IMR-90 (cell line): Measurements from ENCODE around the gene CDX1. TPM values are rescaled to one million over a fixed set of nuclear protein-coding genes. Genes with fewer than 3 reads are reported as not detected.

Experiments
- ATAC-seq: fragments of 200-7000 bp; cut with Tn5 transposase; 2 replicates; pipeline ENCODE4 v1.9.1; 2020; ENCODE audit warnings: low read depth, mild to moderate bottlenecking, moderate library complexity
- BruUV-seq: library from RNA; stranded (reverse); fragments of 400-500 nt; replicated peaks from 2 replicates; lab custom pipeline; 2021; lab: Mats Ljungman, UMichigan
- CTCF ChIA-PET: fragments of 300-600 bp; formaldehyde crosslinking; extraction: SDS; loops from one replicate; lab custom pipeline; 2021; ENCODE audit warnings: antibody characterized with exemption; lab: Yijun Ruan, JAX
- POLR2A ChIA-PET: fragments of 300-600 bp; sonication (Branson Sonifier 250); formaldehyde crosslinking; loops from one replicate; lab custom pipeline; 2022; ENCODE audit warnings: antibody characterized with exemption; ENCODE audit not compliant: unreplicated experiment; lab: Charles Lee
- DNase-seq: peaks from one replicate; pipeline ENCODE4 v3.0.0; 2013
- H2AFZ ChIP-seq: replicated peaks from 2 replicates; pipeline ENCODE3; 2013; ENCODE audit warnings: low read length, mild to moderate bottlenecking; ENCODE audit not compliant: poor library complexity
- H2AK5ac ChIP-seq: 2 replicates; pipeline ENCODE4 v1.6.1; 2013; ENCODE audit warnings: low read depth, low read length, inconsistent platforms
- H2AK9ac ChIP-seq: replicated peaks from 2 replicates; pipeline ENCODE3; 2013; ENCODE audit warnings: mild to moderate bottlenecking, low read depth, low read length, moderate library complexity; ENCODE audit not compliant: poor library complexity
- H2BK120ac ChIP-seq: 2 replicates; pipeline ENCODE4 v1.6.1; 2013; ENCODE audit warnings: low read depth, low read length, inconsistent platforms
- H2BK15ac ChIP-seq: 3 replicates; pipeline ENCODE4 v1.6.1; 2013; ENCODE audit warnings: low read depth, low read length, inconsistent platforms
- H2BK20ac ChIP-seq: 2 replicates; pipeline ENCODE4 v1.6.1; 2013; ENCODE audit warnings: low read depth, mild to moderate bottlenecking, inconsistent platforms, low read length, moderate library complexity
- H2BK5ac ChIP-seq: 2 replicates; pipeline ENCODE4 v1.6.1; 2013; ENCODE audit warnings: mild to moderate bottlenecking, low read depth, low read length, inconsistent platforms; ENCODE audit not compliant: poor library complexity, severe bottlenecking
- H3K14ac ChIP-seq: replicated peaks from 2 replicates; pipeline ENCODE4 v1.6.1; 2013; ENCODE audit warnings: low read depth, low read length, inconsistent platforms
- H3K18ac ChIP-seq: 2 replicates; pipeline ENCODE4 v1.6.1; 2013; ENCODE audit warnings: low read depth, low read length, control low read depth
- H3K23ac ChIP-seq: 2 replicates; pipeline ENCODE4 v1.6.1; 2013; ENCODE audit warnings: low read depth, low read length, inconsistent platforms
- H3K27ac ChIP-seq: 2 replicates; pipeline ENCODE4 v1.5.1; 2013; ENCODE audit warnings: mild to moderate bottlenecking, control low read depth, low read length; ENCODE audit not compliant: insufficient read depth
- H3K27me3 ChIP-seq: 2 replicates; pipeline ENCODE4 v1.6.1; 2013; ENCODE audit warnings: low read length; ENCODE audit not compliant: control insufficient read depth, insufficient read depth
- H3K36me3 ChIP-seq: 2 replicates; pipeline ENCODE4 v1.6.1; 2013; ENCODE audit warnings: low read length, mixed read lengths; ENCODE audit not compliant: control insufficient read depth, insufficient read depth
- H3K4ac ChIP-seq: 2 replicates; pipeline ENCODE4 v1.6.1; 2013; ENCODE audit warnings: low read depth, low read length, inconsistent platforms
- H3K4me1 ChIP-seq: 2 replicates; pipeline ENCODE4 v1.6.1; 2013; ENCODE audit warnings: low read length, mixed read lengths; ENCODE audit not compliant: control insufficient read depth, insufficient read depth
- H3K4me2 ChIP-seq: 2 replicates; pipeline ENCODE4 v1.6.1; 2013; ENCODE audit warnings: low read depth, mild to moderate bottlenecking, control low read depth, low read length, moderate library complexity
- H3K4me3 ChIP-seq: 2 replicates; pipeline ENCODE4 v1.5.1; 2013; ENCODE audit warnings: low read depth, mild to moderate bottlenecking, control low read depth, low read length, moderate library complexity; ENCODE audit not compliant: insufficient read depth
- H3K56ac ChIP-seq: 2 replicates; pipeline ENCODE4 v1.6.1; 2013; ENCODE audit warnings: low read length, inconsistent platforms; ENCODE audit not compliant: insufficient read depth; ENCODE audit errors: extremely low read depth
- H3K79me1 ChIP-seq, 2 experiments: 2 replicates each; pipeline ENCODE4 v1.6.1; 2013; ENCODE audit warnings: low read length in 2 of 2, inconsistent platforms in 1 of 2, low read depth in 1 of 2
- H3K9ac ChIP-seq: 2 replicates; pipeline ENCODE4 v1.6.1; 2013; ENCODE audit warnings: low read depth, low read length, control low read depth
- H3K9me1 ChIP-seq: 2 replicates; pipeline ENCODE4 v1.6.1; 2013; ENCODE audit warnings: low read length, inconsistent platforms; ENCODE audit not compliant: insufficient read depth
- H3K9me3 ChIP-seq: 2 replicates; pipeline ENCODE4 v1.6.1; 2013; ENCODE audit warnings: low read length; ENCODE audit not compliant: control insufficient read depth, insufficient read depth
- H4K20me1 ChIP-seq: 2 replicates; pipeline ENCODE4 v1.6.1; 2013; ENCODE audit warnings: low read length, inconsistent platforms; ENCODE audit not compliant: insufficient read depth
- H4K5ac ChIP-seq: 2 replicates; pipeline ENCODE4 v1.6.1; 2013; ENCODE audit warnings: mild to moderate bottlenecking, low read depth, low read length, control low read depth
- H4K8ac ChIP-seq, 2 experiments: 2 replicates each; pipeline ENCODE4 v1.6.1; 2013; ENCODE audit warnings: low read depth in 2 of 2, low read length in 2 of 2, control low read depth in 1 of 2, inconsistent platforms in 1 of 2
- H4K91ac ChIP-seq: 2 replicates; pipeline ENCODE4 v1.6.1; 2013; ENCODE audit warnings: low read depth, low read length, inconsistent platforms; ENCODE audit not compliant: insufficient read depth
- CEBPB ChIP-seq: IDR thresholded peaks from 2 replicates; pipeline ENCODE4 v1.6.1; 2012; ENCODE audit warnings: low read depth, low read length, improper control_type of control experiment
- CHD1 ChIP-seq: IDR thresholded peaks from 2 replicates; pipeline ENCODE4 v1.6.1; 2012; ENCODE audit warnings: low read depth, low read length, improper control_type of control experiment
- MAFK ChIP-seq: IDR thresholded peaks from 2 replicates; pipeline ENCODE4 v1.6.1; 2012; ENCODE audit warnings: low read depth, low read length, improper control_type of control experiment
- MAZ ChIP-seq: IDR thresholded peaks from 2 replicates; pipeline ENCODE4 v1.6.1; 2012; ENCODE audit warnings: low read depth, mild to moderate bottlenecking, low read length, improper control_type of control experiment, moderate library complexity, borderline replicate concordance
- MXI1 ChIP-seq: IDR thresholded peaks from 2 replicates; pipeline ENCODE4 v1.6.1; 2012; ENCODE audit warnings: low read depth, mild to moderate bottlenecking, low read length, moderate library complexity, borderline replicate concordance
- NFE2L2 ChIP-seq: fragments of 150-350 bp; IDR thresholded peaks from 2 replicates; pipeline ENCODE4 v1.6.1; 2016; ENCODE audit warnings: low read depth, mild to moderate bottlenecking, low read length
- POLR2A ChIP-seq: IDR thresholded peaks from 2 replicates; pipeline ENCODE4 v1.6.1; 2012; ENCODE audit warnings: mild to moderate bottlenecking, low read depth, low read length
- RCOR1 ChIP-seq: IDR thresholded peaks from 2 replicates; pipeline ENCODE4 v1.6.1; 2012; ENCODE audit warnings: mild to moderate bottlenecking, low read length, improper control_type of control experiment; ENCODE audit not compliant: insufficient replicate concordance
- WGBS, 2 experiments: methylation state at CpG; one replicate each; pipeline versions ENCODE4 v1.1.5 to v1.1.7; 2013; ENCODE audit warnings: missing lambda C conversion rate in 2 of 2; ENCODE audit not compliant: insufficient read length in 1 of 2; ENCODE audit errors: extremely low coverage in 2 of 2; 5-methylcytosine and 5-hydroxymethylcytosine counted together
- dilution Hi-C: fragments of 300-500 bp; cut with HindIII; formaldehyde crosslinking; loops from one replicate; pipeline ENCODE4 v1.14.3; 2018; ENCODE audit warnings: low sequenced_read_pairs; ENCODE audit not compliant: unreplicated experiment
- in situ Hi-C: fragments of 300-500 bp; cut with MboI; formaldehyde crosslinking; loops from 3 replicates; pipeline ENCODE4 v1.14.3; 2019; ENCODE audit warnings: low sequenced_read_pairs, inconsistent platforms, mixed read lengths
- intact Hi-C: fragments of 100-400 bp; cut with micrococcal nuclease; formaldehyde crosslinking; loops from 2 replicates; pipeline ENCODE4 v1.10.0; 2022
- polyA plus RNA-seq, 3 experiments: library from polyadenylated mRNA; depleted of rRNA; stranded (reverse); fragments of >200 nt; gene quantifications; 2 replicates each; pipeline ENCODE4 v1.2.3, GENCODE V29; 2012; ENCODE audit warnings: low replicate concordance in 1 of 3
- total RNA-seq: library from RNA; depleted of rRNA; stranded (reverse); fragments of >200 nt; gene quantifications from 2 replicates; pipeline ENCODE4 v1.2.3, GENCODE V29; 2012
- TF ChIP-seq, protein P1 (sequence below): conservative IDR thresholded peaks from 2 replicates; pipeline ENCODE4 v1.5.1; 2012; ENCODE audit warnings: mild to moderate bottlenecking, low read depth, low read length, improper control_type of control experiment

The CDX1 gene
- total and polyA plus RNA-seq, 2 of the 4 experiments (the other 2 are of a cell fraction), result 0.18 to 0.24 TPM

GRCh38 chr5:150167512-150167850, 903 bp downstream of the CDX1 start:
- ATAC-seq (no peak), DNase-seq (no peak)
- H2AK5ac ChIP-seq, result peak overlapping the region; percentile 51
- peaks cover 9% of the 10 kb centered on the region; the same call in 1 of the 2 replicates for H3K4me1 ChIP-seq
- no peak overlapping the region for H3K4me3 ChIP-seq
- ChIA-PET POLR2A (no interaction called here), CTCF (no interaction called here)
- H2AK9ac ChIP-seq, result no peak overlapping the region
- no peak overlapping the region for H4K91ac ChIP-seq
- no peak overlapping the region for H4K5ac ChIP-seq
- no peak overlapping the region for H4K8ac ChIP-seq
- no peak overlapping the region for H3K18ac ChIP-seq
- H3K14ac ChIP-seq, result no peak overlapping the region
- no peaks in the 10 kb centered on the region for H4K20me1 ChIP-seq
- no peak overlapping the region for H2BK20ac ChIP-seq
- no peak overlapping the region; the same call in 2 of the 3 replicates for H2BK15ac ChIP-seq
- intact Hi-C loops, result no loop called here
- H3K9me1 ChIP-seq, result peaks cover 4% of the 10 kb centered on the region; the same call in 1 of the 2 replicates
- H3K23ac ChIP-seq, result no peak overlapping the region
- TF ChIP-seq NFE2L2, result no peak
- no peak for TF ChIP-seq POLR2A
- TF ChIP-seq MAFK, result no peak
- TF ChIP-seq, protein P1, sequence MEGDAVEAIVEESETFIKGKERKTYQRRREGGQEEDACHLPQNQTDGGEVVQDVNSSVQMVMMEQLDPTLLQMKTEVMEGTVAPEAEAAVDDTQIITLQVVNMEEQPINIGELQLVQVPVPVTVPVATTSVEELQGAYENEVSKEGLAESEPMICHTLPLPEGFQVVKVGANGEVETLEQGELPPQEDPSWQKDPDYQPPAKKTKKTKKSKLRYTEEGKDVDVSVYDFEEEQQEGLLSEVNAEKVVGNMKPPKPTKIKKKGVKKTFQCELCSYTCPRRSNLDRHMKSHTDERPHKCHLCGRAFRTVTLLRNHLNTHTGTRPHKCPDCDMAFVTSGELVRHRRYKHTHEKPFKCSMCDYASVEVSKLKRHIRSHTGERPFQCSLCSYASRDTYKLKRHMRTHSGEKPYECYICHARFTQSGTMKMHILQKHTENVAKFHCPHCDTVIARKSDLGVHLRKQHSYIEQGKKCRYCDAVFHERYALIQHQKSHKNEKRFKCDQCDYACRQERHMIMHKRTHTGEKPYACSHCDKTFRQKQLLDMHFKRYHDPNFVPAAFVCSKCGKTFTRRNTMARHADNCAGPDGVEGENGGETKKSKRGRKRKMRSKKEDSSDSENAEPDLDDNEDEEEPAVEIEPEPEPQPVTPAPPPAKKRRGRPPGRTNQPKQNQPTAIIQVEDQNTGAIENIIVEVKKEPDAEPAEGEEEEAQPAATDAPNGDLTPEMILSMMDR, result no peak
- TF ChIP-seq CEBPB, result no peak
- TF ChIP-seq MAZ, result no peak
- TF ChIP-seq RCOR1, result no peak
- TF ChIP-seq CHD1, result no peak
- TF ChIP-seq MXI1, result no peak
- no peak overlapping the region for H3K27ac ChIP-seq
- H3K36me3 ChIP-seq, result no peaks in the 10 kb centered on the region
- H3K4ac ChIP-seq, result no peak overlapping the region
- no peak overlapping the region for H2BK5ac ChIP-seq
- no peaks in the 10 kb centered on the region for H3K79me1 ChIP-seq
- H3K27me3 ChIP-seq, result peaks cover 24% of the 10 kb centered on the region
- H3K4me2 ChIP-seq, result no peak overlapping the region
- no TSS peak for BruUV-seq
- no peak overlapping the region for H2BK120ac ChIP-seq
- H2AFZ ChIP-seq, result no peak overlapping the region
- dilution Hi-C loops, result no loop called here
- H3K9ac ChIP-seq, result no peak overlapping the region
- no peaks in the 10 kb centered on the region for H3K9me3 ChIP-seq
- no peak overlapping the region for H3K56ac ChIP-seq
- in situ Hi-C loops, result no loop called here
- WGBS, 2 experiments, result 91% methylated on average over 10 of the region's 15 CpGs; no CpG with 5 or more reads in 1 of the 2 experiments
